Fibroblast of the conjunctiva (primary cell): ENCODE data around the gene SYMPK.

Experiments used
- DNase-seq: peaks from one replicate; pipeline ENCODE4 v3.0.0-alpha.2; 2010; ENCODE audit warnings: low read depth

SYMPK gene

GRCh38 chr19:45781214-45782161, 81.5 kb downstream of the SYMPK start:
- DNase-seq, result no peak

- no peak for DNase-seq
Observed at GRCh38 chr19:45780448-45781213, 82.3 kb downstream of the SYMPK start.

- DNase-seq, result no peak
Observed at GRCh38 chr19:45780146-45780447, 82.8 kb downstream of the SYMPK start.

- DNase-seq, result no peak
Observed at GRCh38 chr19:45779231-45780145, 83.5 kb downstream of the SYMPK start.

GRCh38 chr19:45778010-45778661, 84.8 kb downstream of the SYMPK start:
- DNase-seq, result no peak

- no peak for DNase-seq
Observed at GRCh38 chr19:45777395-45777961, 85.5 kb downstream of the SYMPK start.

GRCh38 chr19:45774765-45775164, 88.2 kb downstream of the SYMPK start:
- no peak for DNase-seq

- no peak for DNase-seq
Observed at GRCh38 chr19:45773384-45773783, 89.6 kb downstream of the SYMPK start.

GRCh38 chr19:45772912-45773311, 90.0 kb downstream of the SYMPK start:
- DNase-seq, result no peak

GRCh38 chr19:45772130-45772840, 90.7 kb downstream of the SYMPK start:
- DNase-seq, result no peak

GRCh38 chr19:45771311-45771933, 91.5 kb downstream of the SYMPK start:
- DNase-seq, result no peak

GRCh38 chr19:45770192-45771101, 92.5 kb downstream of the SYMPK start:
- DNase-seq, result peak; percentile 98

- DNase-seq, result no peak
Observed at GRCh38 chr19:45769821-45770191, 93.1 kb downstream of the SYMPK start.

- peak; percentile 98 for DNase-seq
Observed at GRCh38 chr19:45768984-45769782, 93.8 kb downstream of the SYMPK start, which contains the start of gene SIX5. Gene SIX5, minus strand, starts transcription at chr19:45769252. Its CDS starts 408 bp downstream, at chr19:45768844.

- DNase-seq, result no peak
Observed at GRCh38 chr19:45768655-45768983, 94.3 kb downstream of the SYMPK start.

- no peak for DNase-seq
Observed at GRCh38 chr19:45767881-45768654, 94.9 kb downstream of the SYMPK start.

- DNase-seq, result peak; percentile 70
Observed at GRCh38 chr19:45767410-45767880, 95.5 kb downstream of the SYMPK start.
